Epithelial cell of esophagus (primary cell): ENCODE data around the gene MISP.

Experiments used
- DNase-seq: peaks from one replicate; pipeline ENCODE4 v3.0.0; 2010; ENCODE audit warnings: low read depth
- H3K4me3 ChIP-seq: 2 replicates; pipeline ENCODE4 v1.5.1; 2011; ENCODE audit warnings: mild to moderate bottlenecking, low read length, control low read depth
- CTCF ChIP-seq: IDR thresholded peaks from 2 replicates; pipeline ENCODE4 v1.5.1; 2011; ENCODE audit warnings: low read depth, mild to moderate bottlenecking, low read length, control low read depth, inconsistent platforms; ENCODE audit not compliant: insufficient read depth; ENCODE audit errors: missing control alignments

Gene MISP

GRCh38 chr19:799076-799881 lies 48.4 kb downstream of the MISP start:
- H3K4me3 ChIP-seq: peak overlapping the region; percentile 54
- peak; percentile 40 for TF ChIP-seq CTCF
- DNase-seq: peak; percentile 47

GRCh38 chr19:800360-801029 lies 49.6 kb downstream of the MISP start:
- peak overlapping the region; percentile 54 for H3K4me3 ChIP-seq
- peak; percentile 85 for DNase-seq
- TF ChIP-seq CTCF: no peak

GRCh38 chr19:801030-801860 lies 50.3 kb downstream of the MISP start:
- TF ChIP-seq CTCF: no peak
- peak overlapping the region; percentile 54 for H3K4me3 ChIP-seq
- no peak for DNase-seq

GRCh38 chr19:801861-802497 lies 51.1 kb downstream of the MISP start:
- H3K4me3 ChIP-seq: peak overlapping the region; percentile 54
- no peak for TF ChIP-seq CTCF
- DNase-seq: peak; percentile 41

- no peak for TF ChIP-seq CTCF
- DNase-seq: no peak
- H3K4me3 ChIP-seq: no peak overlapping the region
These were observed 51.7 kb downstream of the MISP start for GRCh38 chr19:802498-803098.

- TF ChIP-seq CTCF: no peak
- H3K4me3 ChIP-seq: no peak overlapping the region
- no peak for DNase-seq
These were observed 52.2 kb downstream of the MISP start for GRCh38 chr19:803099-803561.
